Coronary artery (tissue), 2 donors: Measurements from ENCODE around the gene C13orf46.

Source experiments
- DNase-seq: peaks from one replicate; pipeline ENCODE4 v3.0.0-alpha.2; 2017; ENCODE audit warnings: low spot score
- H3K27ac ChIP-seq, 2 donors: fragments of 200-600 bp; sonication (generic); one replicate each; pipeline ENCODE4 v1.5.1; 2016 to 2019
- H3K4me3 ChIP-seq: fragments of 200-600 bp; sonication (generic); 2 replicates; pipeline ENCODE4 v1.5.1; 2016; ENCODE audit warnings: mild to moderate bottlenecking, moderate library complexity
- TF ChIP-seq, protein P1 (sequence below): fragments of 200-600 bp; sonication (generic); IDR thresholded peaks from one replicate; pipeline ENCODE4 v1.5.1; 2019; ENCODE audit warnings: antibody characterized with exemption

Gene C13orf46

DNA sequence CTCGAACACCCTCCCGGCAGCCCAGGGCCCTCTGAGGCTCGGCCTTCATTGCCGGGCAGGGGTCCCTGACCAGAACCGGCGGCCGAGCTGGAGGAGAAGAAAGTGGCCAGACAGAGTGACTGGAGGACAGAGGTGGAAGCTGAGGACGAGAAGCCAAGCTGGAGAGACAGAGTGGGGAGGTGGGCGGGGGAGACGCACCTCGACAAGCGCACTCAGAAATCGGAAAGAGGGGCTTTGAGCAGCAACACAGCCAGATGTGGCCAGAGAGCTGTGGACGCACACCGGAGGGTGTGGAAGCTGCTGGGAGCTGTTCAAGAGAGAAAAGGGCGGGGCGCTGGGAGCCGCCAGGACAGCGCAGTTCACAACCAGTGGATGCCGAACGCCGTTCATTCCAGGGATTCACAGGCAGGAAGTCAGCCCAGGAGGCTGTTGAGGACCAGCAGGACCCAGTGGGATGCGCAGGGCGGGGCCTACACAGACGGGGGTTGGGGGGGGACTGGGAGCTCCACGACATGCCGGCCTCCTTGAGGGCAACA lies 28.2 kb upstream of the C13orf46 start:
- Histone ChIP-seq H3K27ac (no peak overlapping the region), H3K4me3 (no peak overlapping the region)
- DNase-seq: no peak
- TF ChIP-seq, protein P1, sequence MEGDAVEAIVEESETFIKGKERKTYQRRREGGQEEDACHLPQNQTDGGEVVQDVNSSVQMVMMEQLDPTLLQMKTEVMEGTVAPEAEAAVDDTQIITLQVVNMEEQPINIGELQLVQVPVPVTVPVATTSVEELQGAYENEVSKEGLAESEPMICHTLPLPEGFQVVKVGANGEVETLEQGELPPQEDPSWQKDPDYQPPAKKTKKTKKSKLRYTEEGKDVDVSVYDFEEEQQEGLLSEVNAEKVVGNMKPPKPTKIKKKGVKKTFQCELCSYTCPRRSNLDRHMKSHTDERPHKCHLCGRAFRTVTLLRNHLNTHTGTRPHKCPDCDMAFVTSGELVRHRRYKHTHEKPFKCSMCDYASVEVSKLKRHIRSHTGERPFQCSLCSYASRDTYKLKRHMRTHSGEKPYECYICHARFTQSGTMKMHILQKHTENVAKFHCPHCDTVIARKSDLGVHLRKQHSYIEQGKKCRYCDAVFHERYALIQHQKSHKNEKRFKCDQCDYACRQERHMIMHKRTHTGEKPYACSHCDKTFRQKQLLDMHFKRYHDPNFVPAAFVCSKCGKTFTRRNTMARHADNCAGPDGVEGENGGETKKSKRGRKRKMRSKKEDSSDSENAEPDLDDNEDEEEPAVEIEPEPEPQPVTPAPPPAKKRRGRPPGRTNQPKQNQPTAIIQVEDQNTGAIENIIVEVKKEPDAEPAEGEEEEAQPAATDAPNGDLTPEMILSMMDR: no peak

- TF ChIP-seq, protein P1: no peak
- DNase-seq: no peak
- H3K27ac ChIP-seq: no peak overlapping the region
- no peak overlapping the region for H3K4me3 ChIP-seq
Measured at GRCh38 chr13:114001331-114002008, 27.6 kb upstream of the C13orf46 start.

- no peak overlapping the region for H3K27ac ChIP-seq
- DNase-seq: no peak
- TF ChIP-seq, protein P1: no peak
- H3K4me3 ChIP-seq: no peak overlapping the region
Measured at GRCh38 chr13:114000151-114001040, 26.5 kb upstream of the C13orf46 start.

GRCh38 chr13:113999618-113999910 lies 25.7 kb upstream of the C13orf46 start:
- H3K4me3 ChIP-seq: no peak overlapping the region
- TF ChIP-seq, protein P1: no peak
- no peak for DNase-seq
- no peak overlapping the region for H3K27ac ChIP-seq

GRCh38 chr13:113998781-113999617 lies 25.1 kb upstream of the C13orf46 start:
- no peak overlapping the region for H3K4me3 ChIP-seq
- TF ChIP-seq, protein P1: no peak
- DNase-seq: no peak
- H3K27ac ChIP-seq: peak overlapping the region in 1 of 2 donors; percentile 74

DNA sequence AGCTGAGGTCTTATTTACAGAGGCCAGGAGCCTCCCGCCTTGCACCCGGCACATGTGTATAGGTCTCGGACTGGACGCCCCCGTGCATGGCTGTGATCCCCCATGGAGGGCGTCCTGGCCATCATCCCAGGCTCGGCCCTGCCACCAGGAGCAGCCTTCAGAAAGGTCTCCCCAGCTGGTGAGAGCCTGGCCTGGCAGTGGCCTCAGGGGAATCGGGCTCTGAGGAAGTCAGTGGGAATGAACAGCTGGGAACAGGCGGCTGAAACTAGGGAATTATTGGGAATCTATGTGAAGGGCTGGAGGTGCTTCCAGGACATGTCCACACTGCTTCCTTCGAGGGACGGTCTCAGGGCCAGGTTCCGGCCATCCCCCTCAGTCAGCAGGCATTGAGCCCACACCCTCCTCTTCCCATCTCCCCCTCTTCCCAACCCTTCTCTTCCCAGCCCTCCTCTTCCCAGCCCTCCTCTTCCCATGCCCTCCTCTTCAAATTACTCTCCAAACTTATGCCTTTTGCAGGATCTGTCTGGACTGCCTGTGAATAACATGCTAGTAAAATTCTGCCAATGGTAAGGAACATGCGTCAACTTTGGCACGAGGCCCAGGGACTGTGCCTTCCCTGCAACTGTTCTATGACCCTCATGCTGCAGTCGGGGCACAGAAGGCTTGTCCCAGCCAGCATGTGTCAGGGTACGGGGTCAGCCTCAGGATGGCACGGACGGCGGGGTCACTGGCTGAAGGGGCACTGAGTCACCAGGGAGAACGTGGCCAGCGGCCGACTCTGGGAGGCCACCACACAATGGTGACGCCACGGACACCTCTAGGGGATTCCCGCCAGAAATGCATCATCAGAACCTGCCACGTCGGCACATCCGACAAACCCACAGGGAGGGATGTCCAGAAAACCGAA lies 24.2 kb upstream of the C13orf46 start:
- TF ChIP-seq, protein P1: no peak
- H3K4me3 ChIP-seq: no peak overlapping the region
- peak; percentile 84 for DNase-seq
- H3K27ac ChIP-seq: peak overlapping the region in 1 of 2 donors; percentile 74
